HCT116 (cell line): ENCODE data around the gene PRKCQ. TPM values are rescaled to one million over a fixed set of nuclear protein-coding genes. Genes with fewer than 3 reads are reported as not detected.

Experiments used
- ATAC-seq: fragments of 200-7000 bp; cut with Tn5 transposase; 2 replicates; pipeline ENCODE4 v1.9.1; 2020; ENCODE audit warnings: mild to moderate bottlenecking, moderate library complexity
- BruUV-seq: library from RNA; stranded (reverse); fragments of 400-500 nt; replicated peaks from 2 replicates; lab custom pipeline; 2021; lab: Mats Ljungman, UMichigan
- CTCF ChIA-PET: fragments of 300-600 bp; sonication (Branson Sonifier 250); formaldehyde crosslinking; loops from one replicate; lab custom pipeline; 2021; ENCODE audit warnings: antibody characterized with exemption; lab: Charles Lee
- POLR2A ChIA-PET: fragments of 300-600, 350-600 bp; sonication (Branson Sonifier 250); formaldehyde crosslinking; loops from one replicate; lab custom pipeline; 2021; ENCODE audit warnings: antibody characterized with exemption; lab: Charles Lee
- RAD21 ChIA-PET, 2 experiments: fragments of 300-600 bp; sonication (Branson Sonifier 250); formaldehyde crosslinking; loops; one replicate each; lab custom pipeline; 2023; ENCODE audit warnings: low total read pairs in 2 of 2; ENCODE audit not compliant: uncharacterized antibody in 2 of 2, unreplicated experiment in 2 of 2, low non-redundant PET in 1 of 2; lab: Charles Lee
- DNase-seq: peaks from one replicate; pipeline ENCODE4 v3.0.0-alpha.2; 2010; ENCODE audit warnings: low read depth, low spot score
- H2AFZ ChIP-seq: fragments of 200-600 bp; shearing (Covaris generic), sonication (generic); 2 replicates; pipeline ENCODE4 v1.6.1; 2017; ENCODE audit warnings: low read depth, mixed run types, mixed read lengths, antibody characterized with exemption, low read length; ENCODE audit not compliant: poor library complexity, severe bottlenecking
- H3K27ac ChIP-seq: 2 replicates; pipeline ENCODE4 v1.5.1; 2012; ENCODE audit warnings: low read depth, low read length
- H3K27me3 ChIP-seq: fragments of 200-600 bp; sonication (generic); 2 replicates; pipeline ENCODE4 v1.6.1; 2016; ENCODE audit warnings: mixed run types, low read length, mixed read lengths; ENCODE audit not compliant: insufficient read depth
- H3K36me3 ChIP-seq, 2 experiments: fragments of 200-500 bp in 1 of 2; fragments of 200-600 bp in 1 of 2; sonication (Bioruptor generic) in 1 of 2; sonication (generic) in 1 of 2; 2 replicates each; pipeline versions ENCODE4 v1.5.1 to v1.6.1; 2014 to 2016; ENCODE audit warnings: low read length in 2 of 2, inconsistent platforms in 1 of 2, mixed read lengths in 1 of 2, mixed run types in 1 of 2; ENCODE audit not compliant: insufficient read depth in 2 of 2, control insufficient read depth in 1 of 2
- H3K4me1 ChIP-seq, 2 experiments: fragments of 200-600 bp in 1 of 2; sonication (generic) in 1 of 2; 2 replicates each; pipeline versions ENCODE4 v1.5.1 to v1.6.1; 2012 to 2017; ENCODE audit warnings: low read length in 2 of 2, inconsistent platforms in 1 of 2, mild to moderate bottlenecking in 1 of 2, mixed read lengths in 1 of 2, mixed run types in 1 of 2, moderate library complexity in 1 of 2; ENCODE audit not compliant: insufficient read depth in 2 of 2, control insufficient read depth in 1 of 2
- H3K4me2 ChIP-seq: fragments of 200-600 bp; sonication (generic); 2 replicates; pipeline ENCODE4 v1.6.1; 2017; ENCODE audit warnings: mixed run types, low read length, mixed read lengths
- H3K4me3 ChIP-seq, 2 experiments: fragments of 200-600 bp in 1 of 2; sonication (generic) in 1 of 2; replicated peaks in 1 of 2; 2 replicates each; pipeline ENCODE4 v1.5.1; 2011 to 2016; ENCODE audit warnings: low read length in 2 of 2, control low read depth in 1 of 2, low read depth in 1 of 2, mild to moderate bottlenecking in 1 of 2, mixed read lengths in 1 of 2, mixed run types in 1 of 2
- H3K79me2 ChIP-seq: fragments of 200-600 bp; sonication (generic); 2 replicates; pipeline ENCODE4 v1.6.1; 2017; ENCODE audit warnings: mild to moderate bottlenecking, mixed run types, low read length, moderate library complexity, mixed read lengths; ENCODE audit not compliant: insufficient read depth
- H3K9ac ChIP-seq: fragments of 200-600 bp; sonication (generic); 2 replicates; pipeline ENCODE4 v1.6.1; 2016; ENCODE audit warnings: low read length, mixed read lengths
- H3K9me2 ChIP-seq: fragments of 200-600 bp; sonication (generic), shearing (Covaris generic); 2 replicates; pipeline ENCODE4 v1.6.1; 2017; ENCODE audit warnings: mixed run types, mild to moderate bottlenecking, moderate library complexity; ENCODE audit not compliant: insufficient read depth
- H3K9me3 ChIP-seq, 2 experiments: fragments of 200-500 bp in 1 of 2; fragments of 200-600 bp in 1 of 2; sonication (Bioruptor generic) in 1 of 2; sonication (generic) in 1 of 2; 2 replicates each; pipeline ENCODE4 v1.6.1; 2014 to 2017; ENCODE audit warnings: low read length in 2 of 2, mixed read lengths in 2 of 2, inconsistent platforms in 1 of 2, low read depth in 1 of 2, mild to moderate bottlenecking in 1 of 2, mixed run types in 1 of 2, moderate library complexity in 1 of 2; ENCODE audit not compliant: control insufficient read depth in 1 of 2, insufficient read depth in 1 of 2
- H4K20me1 ChIP-seq: fragments of 200-600 bp; sonication (generic), shearing (Covaris generic); 2 replicates; pipeline ENCODE4 v1.6.1; 2017; ENCODE audit warnings: mixed run types, mild to moderate bottlenecking, moderate library complexity; ENCODE audit not compliant: insufficient read depth
- CBX3 ChIP-seq: IDR thresholded peaks from 2 replicates; pipeline ENCODE4 v1.6.1; 2012; ENCODE audit warnings: low read depth
- CEBPB ChIP-seq: IDR thresholded peaks from 2 replicates; pipeline ENCODE4 v1.6.1; 2012; ENCODE audit warnings: low read depth
- EZH2 ChIP-seq: fragments of 200-600 bp; sonication (generic); IDR thresholded peaks from 2 replicates; pipeline ENCODE4 v1.6.1; 2017; ENCODE audit warnings: antibody characterized with exemption, mixed run types
- EZH2phosphoT487 ChIP-seq: fragments of 200-600 bp; IDR thresholded peaks from 2 replicates; pipeline ENCODE4 v1.6.1; 2018; ENCODE audit warnings: antibody characterized with exemption, borderline replicate concordance
- FOSL1 ChIP-seq: IDR thresholded peaks from 2 replicates; pipeline ENCODE4 v1.6.1; 2012; ENCODE audit warnings: low read depth
- JUND ChIP-seq: IDR thresholded peaks from 2 replicates; pipeline ENCODE4 v1.6.1; 2012
- POLR2A ChIP-seq: IDR thresholded peaks from 2 replicates; pipeline ENCODE4 v1.7.0; 2011; ENCODE audit warnings: borderline replicate concordance; ENCODE audit not compliant: insufficient read depth, insufficient read length; ENCODE audit errors: extremely low read depth
- POLR2AphosphoS5 ChIP-seq: IDR thresholded peaks from 2 replicates; pipeline ENCODE4 v1.6.1; 2011; ENCODE audit warnings: mild to moderate bottlenecking, low read depth, low read length, moderate library complexity
- RAD21 ChIP-seq: IDR thresholded peaks from 2 replicates; pipeline ENCODE4 v1.6.1; 2012; ENCODE audit warnings: low read depth, mild to moderate bottlenecking
- SP1 ChIP-seq: IDR thresholded peaks from 2 replicates; pipeline ENCODE4 v1.6.1; 2012; ENCODE audit warnings: low read depth
- TCF7L2 ChIP-seq: IDR thresholded peaks from 2 replicates; pipeline ENCODE4 v1.7.0; 2011; ENCODE audit warnings: borderline replicate concordance, inconsistent platforms; ENCODE audit not compliant: insufficient read depth, insufficient read length; ENCODE audit errors: extremely low read depth
- YY1 ChIP-seq: IDR thresholded peaks from 2 replicates; pipeline ENCODE4 v1.6.1; 2011; ENCODE audit warnings: low read length, low read depth, moderate library complexity, mild to moderate bottlenecking; ENCODE audit not compliant: insufficient replicate concordance; ENCODE audit errors: extremely low read depth
- ZFX ChIP-seq: fragments of 450-650 bp; IDR thresholded peaks from 2 replicates; pipeline ENCODE4 v1.6.1; 2017
- ZNF274 ChIP-seq: fragments of 200-500 bp; sonication (Bioruptor generic); IDR thresholded peaks from 2 replicates; pipeline ENCODE4 v1.6.1; 2014; ENCODE audit warnings: mild to moderate bottlenecking, low read depth, low read length, inconsistent platforms
- intact Hi-C: fragments of 100-400 bp; cut with micrococcal nuclease; formaldehyde crosslinking; loops from 2 replicates; pipeline ENCODE4 v1.10.0; 2022
- total RNA-seq: library from RNA; stranded (reverse); gene quantifications from one replicate; pipeline ENCODE4 v1.2.1, GENCODE V29; 2021; ENCODE audit not compliant: unreplicated experiment
- TF ChIP-seq, protein P1 (sequence below): IDR thresholded peaks from 2 replicates; pipeline ENCODE4 v1.6.1; 2011; ENCODE audit warnings: mild to moderate bottlenecking, low read length, moderate library complexity; ENCODE audit not compliant: insufficient replicate concordance; ENCODE audit errors: extremely low read depth
- TF ChIP-seq, protein P2 (sequence below): IDR thresholded peaks from 2 replicates; pipeline ENCODE4 v1.6.1; 2012
- TF ChIP-seq, protein P3 (sequence below), 3 experiments: fragments of 200-600 bp in 1 of 3; sonication (generic) in 1 of 3; IDR thresholded peaks in 2 of 3; conservative IDR thresholded peaks in 1 of 3; 2 replicates each; pipeline ENCODE4 v1.5.1; 2012 to 2017; ENCODE audit warnings: low read depth in 2 of 3, low read length in 2 of 3, antibody characterized with exemption in 1 of 3, borderline replicate concordance in 1 of 3, control low read depth in 1 of 3, mild to moderate bottlenecking in 1 of 3, mixed read lengths in 1 of 3, mixed run types in 1 of 3, moderate library complexity in 1 of 3; ENCODE audit not compliant: insufficient read depth in 1 of 3
- TF ChIP-seq, protein P4 (sequence below): IDR thresholded peaks from 2 replicates; pipeline ENCODE4 v1.6.1; 2012; ENCODE audit warnings: low read depth

PRKCQ gene
- total RNA-seq, 1 experiment from 2014 or later: 0.54 TPM

DNA sequence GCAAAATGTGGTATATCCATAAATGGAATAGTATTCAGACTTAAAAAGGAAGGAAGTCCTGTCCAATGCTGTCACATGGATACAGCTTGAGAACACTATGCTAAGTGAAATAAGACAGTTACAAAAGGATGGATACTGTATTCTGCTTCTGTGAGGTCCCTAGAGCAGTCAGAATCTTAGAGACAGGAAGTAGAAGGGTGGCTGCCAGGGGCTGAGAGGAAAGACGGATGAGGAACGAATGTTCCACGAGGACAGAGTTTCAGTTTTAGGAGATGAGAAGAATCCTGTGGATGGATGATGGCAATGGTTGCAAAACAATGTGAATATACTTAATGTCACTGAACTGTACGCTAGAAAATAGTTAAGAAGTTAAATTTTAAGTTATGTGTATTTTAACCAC lies 3.8 kb downstream of the PRKCQ start:
- BruUV-seq: no TSS peak
- ChIA-PET CTCF (no interaction called here), POLR2A (no interaction called here), RAD21 (no interaction called here)
- no peak for DNase-seq
- Histone ChIP-seq H3K79me2 (no peaks in the 10 kb centered on the region), H3K9me3 (no peaks in the 10 kb centered on the region), H3K4me3 (no peak overlapping the region), H3K4me1 (peaks cover 3 to 15% of the 10 kb centered on the region in 2 experiments; a peak in 2 of 4 replicates), H3K4me2 (no peak overlapping the region), H2AFZ (no peak overlapping the region), H3K9ac (no peak overlapping the region), H3K27ac (no peak overlapping the region), H4K20me1 (no peaks in the 10 kb centered on the region), H3K9me2 (no peaks in the 10 kb centered on the region), H3K27me3 (peaks cover 70% of the 10 kb centered on the region), H3K36me3 (no peaks in the 10 kb centered on the region)
- TF ChIP-seq, protein P1, sequence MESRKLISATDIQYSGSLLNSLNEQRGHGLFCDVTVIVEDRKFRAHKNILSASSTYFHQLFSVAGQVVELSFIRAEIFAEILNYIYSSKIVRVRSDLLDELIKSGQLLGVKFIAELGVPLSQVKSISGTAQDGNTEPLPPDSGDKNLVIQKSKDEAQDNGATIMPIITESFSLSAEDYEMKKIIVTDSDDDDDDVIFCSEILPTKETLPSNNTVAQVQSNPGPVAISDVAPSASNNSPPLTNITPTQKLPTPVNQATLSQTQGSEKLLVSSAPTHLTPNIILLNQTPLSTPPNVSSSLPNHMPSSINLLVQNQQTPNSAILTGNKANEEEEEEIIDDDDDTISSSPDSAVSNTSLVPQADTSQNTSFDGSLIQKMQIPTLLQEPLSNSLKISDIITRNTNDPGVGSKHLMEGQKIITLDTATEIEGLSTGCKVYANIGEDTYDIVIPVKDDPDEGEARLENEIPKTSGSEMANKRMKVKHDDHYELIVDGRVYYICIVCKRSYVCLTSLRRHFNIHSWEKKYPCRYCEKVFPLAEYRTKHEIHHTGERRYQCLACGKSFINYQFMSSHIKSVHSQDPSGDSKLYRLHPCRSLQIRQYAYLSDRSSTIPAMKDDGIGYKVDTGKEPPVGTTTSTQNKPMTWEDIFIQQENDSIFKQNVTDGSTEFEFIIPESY: no peak
- TF ChIP-seq CEBPB (no peak), CBX3 (no peak), POLR2A (no peak), POLR2AphosphoS5 (no peak), SP1 (no peak), EZH2phosphoT487 (no peak), ZNF274 (no peak), RAD21 (no peak), JUND (no peak), ZFX (no peak), FOSL1 (no peak), EZH2 (no peak), TCF7L2 (no peak), YY1 (no peak)
- TF ChIP-seq, protein P2, sequence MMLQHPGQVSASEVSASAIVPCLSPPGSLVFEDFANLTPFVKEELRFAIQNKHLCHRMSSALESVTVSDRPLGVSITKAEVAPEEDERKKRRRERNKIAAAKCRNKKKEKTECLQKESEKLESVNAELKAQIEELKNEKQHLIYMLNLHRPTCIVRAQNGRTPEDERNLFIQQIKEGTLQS: no peak
- TF ChIP-seq, protein P3, sequence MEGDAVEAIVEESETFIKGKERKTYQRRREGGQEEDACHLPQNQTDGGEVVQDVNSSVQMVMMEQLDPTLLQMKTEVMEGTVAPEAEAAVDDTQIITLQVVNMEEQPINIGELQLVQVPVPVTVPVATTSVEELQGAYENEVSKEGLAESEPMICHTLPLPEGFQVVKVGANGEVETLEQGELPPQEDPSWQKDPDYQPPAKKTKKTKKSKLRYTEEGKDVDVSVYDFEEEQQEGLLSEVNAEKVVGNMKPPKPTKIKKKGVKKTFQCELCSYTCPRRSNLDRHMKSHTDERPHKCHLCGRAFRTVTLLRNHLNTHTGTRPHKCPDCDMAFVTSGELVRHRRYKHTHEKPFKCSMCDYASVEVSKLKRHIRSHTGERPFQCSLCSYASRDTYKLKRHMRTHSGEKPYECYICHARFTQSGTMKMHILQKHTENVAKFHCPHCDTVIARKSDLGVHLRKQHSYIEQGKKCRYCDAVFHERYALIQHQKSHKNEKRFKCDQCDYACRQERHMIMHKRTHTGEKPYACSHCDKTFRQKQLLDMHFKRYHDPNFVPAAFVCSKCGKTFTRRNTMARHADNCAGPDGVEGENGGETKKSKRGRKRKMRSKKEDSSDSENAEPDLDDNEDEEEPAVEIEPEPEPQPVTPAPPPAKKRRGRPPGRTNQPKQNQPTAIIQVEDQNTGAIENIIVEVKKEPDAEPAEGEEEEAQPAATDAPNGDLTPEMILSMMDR (IDR thresholded peaks at IDR 0.05 in 2 of 3, conservative IDR thresholded peaks at IDR 0.05 in 1 of 3; ENCODE audit: borderline replicate concordance in 1 of 3, insufficient read depth in 1 of 3, low read depth in 2 of 3, low read length in 2 of 3): no peak
- TF ChIP-seq, protein P4, sequence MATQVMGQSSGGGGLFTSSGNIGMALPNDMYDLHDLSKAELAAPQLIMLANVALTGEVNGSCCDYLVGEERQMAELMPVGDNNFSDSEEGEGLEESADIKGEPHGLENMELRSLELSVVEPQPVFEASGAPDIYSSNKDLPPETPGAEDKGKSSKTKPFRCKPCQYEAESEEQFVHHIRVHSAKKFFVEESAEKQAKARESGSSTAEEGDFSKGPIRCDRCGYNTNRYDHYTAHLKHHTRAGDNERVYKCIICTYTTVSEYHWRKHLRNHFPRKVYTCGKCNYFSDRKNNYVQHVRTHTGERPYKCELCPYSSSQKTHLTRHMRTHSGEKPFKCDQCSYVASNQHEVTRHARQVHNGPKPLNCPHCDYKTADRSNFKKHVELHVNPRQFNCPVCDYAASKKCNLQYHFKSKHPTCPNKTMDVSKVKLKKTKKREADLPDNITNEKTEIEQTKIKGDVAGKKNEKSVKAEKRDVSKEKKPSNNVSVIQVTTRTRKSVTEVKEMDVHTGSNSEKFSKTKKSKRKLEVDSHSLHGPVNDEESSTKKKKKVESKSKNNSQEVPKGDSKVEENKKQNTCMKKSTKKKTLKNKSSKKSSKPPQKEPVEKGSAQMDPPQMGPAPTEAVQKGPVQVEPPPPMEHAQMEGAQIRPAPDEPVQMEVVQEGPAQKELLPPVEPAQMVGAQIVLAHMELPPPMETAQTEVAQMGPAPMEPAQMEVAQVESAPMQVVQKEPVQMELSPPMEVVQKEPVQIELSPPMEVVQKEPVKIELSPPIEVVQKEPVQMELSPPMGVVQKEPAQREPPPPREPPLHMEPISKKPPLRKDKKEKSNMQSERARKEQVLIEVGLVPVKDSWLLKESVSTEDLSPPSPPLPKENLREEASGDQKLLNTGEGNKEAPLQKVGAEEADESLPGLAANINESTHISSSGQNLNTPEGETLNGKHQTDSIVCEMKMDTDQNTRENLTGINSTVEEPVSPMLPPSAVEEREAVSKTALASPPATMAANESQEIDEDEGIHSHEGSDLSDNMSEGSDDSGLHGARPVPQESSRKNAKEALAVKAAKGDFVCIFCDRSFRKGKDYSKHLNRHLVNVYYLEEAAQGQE: no peak
- intact Hi-C loops: no loop called here
- ATAC-seq: no peak
